Measurements from ENCODE around the gene IMPA2.

Gene IMPA2

DNA sequence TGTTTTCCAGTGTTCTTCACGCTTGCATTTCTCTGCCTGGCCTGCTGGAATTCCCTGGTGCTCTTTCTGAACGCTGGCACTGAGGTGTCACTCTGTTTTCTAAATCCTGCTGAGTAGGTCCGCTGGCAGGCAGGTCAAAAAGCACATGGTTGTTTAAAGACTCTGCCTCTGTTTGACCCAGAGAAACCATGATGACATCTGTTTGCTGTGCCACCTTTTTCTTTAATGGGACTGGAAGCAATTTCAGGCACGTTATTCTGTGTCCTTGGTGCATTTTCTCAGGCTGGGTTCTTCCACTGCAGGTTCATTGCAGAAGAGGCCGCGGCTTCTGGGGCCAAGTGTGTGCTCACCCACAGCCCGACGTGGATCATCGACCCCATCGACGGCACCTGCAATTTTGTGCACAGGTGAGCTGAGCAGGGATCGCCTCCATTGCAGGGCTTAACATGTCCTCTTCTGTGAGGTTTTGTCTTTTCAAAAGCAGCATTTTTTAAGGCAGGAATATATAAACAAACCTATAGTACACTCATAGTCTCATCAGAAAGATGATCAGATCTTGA, 28.4 kb downstream of the IMPA2 start:
- DNase-seq = no peak

- DNase-seq = no peak
Observed at GRCh38 chr18:12010187-12010802, 29.0 kb downstream of the IMPA2 start.

- no peak for DNase-seq
Observed at GRCh38 chr18:12011199-12011956, 30.1 kb downstream of the IMPA2 start.

- DNase-seq = no peak
Observed at GRCh38 chr18:12011957-12012549, 30.7 kb downstream of the IMPA2 start.

GRCh38 chr18:12012697-12013096, 31.4 kb downstream of the IMPA2 start:
- DNase-seq = no peak

GRCh38 chr18:12013186-12013916, 32.0 kb downstream of the IMPA2 start:
- DNase-seq = no peak

DNA sequence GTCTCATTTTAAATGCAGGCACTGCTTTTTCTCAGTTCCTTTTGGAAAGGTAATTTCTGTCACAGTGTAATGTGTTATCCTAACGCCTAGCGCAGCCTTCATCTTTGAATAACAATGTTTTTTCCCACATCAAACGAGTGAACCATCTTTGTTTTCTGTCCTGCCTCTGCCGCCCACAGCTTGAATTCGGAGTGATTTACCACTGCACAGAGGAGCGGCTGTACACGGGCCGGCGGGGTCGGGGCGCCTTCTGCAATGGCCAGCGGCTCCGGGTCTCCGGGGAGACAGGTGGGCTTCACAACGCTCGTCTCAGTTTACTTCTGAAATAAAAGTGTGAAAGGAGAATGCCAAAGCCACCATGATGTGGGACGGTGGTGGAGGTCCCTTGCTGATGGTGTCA, 32.8 kb downstream of the IMPA2 start:
- DNase-seq = no peak

DNA sequence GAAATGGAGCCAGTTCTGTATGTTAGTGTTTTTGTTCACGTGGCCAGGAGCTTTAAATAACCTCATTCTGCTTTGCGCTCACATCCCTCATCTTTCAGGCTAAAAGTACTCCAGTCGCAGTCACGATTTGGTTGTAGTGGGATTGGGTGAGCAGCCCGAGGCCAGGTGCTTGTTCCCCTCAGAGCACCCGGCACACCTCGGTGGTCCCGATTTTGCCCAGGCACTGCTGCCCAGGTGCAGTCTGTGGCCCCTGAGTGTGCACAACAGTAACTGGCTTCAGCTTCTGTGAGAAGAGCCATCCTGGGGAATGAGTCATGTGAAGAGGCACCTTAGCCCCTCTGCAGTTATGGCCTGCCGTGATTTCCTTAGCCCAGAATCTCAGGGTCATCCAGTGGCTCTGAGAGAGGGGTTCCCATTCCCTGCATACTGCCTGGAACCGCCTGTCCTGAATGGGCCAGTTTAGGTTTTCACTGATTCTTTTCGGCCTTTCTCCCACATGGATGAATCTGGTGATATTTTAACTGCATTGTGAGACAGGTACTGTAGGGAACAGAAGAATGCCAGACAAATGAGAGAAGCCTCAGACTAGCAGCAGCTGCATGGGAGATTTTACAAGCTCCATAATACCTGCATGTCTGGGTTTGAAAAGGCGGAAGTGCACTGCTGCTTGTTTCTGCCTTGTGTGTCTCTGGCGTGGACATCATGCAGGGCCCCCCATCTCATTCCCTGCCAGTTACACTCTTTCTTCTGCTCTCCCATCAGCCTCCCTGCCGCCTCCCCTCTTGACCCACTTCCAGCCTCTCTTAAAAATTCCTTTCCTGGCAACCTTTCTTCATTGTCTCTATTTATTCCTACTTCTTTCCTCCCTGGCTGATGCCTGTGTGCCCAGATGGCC, 33.5 kb downstream of the IMPA2 start:
- DNase-seq = no peak

DNA sequence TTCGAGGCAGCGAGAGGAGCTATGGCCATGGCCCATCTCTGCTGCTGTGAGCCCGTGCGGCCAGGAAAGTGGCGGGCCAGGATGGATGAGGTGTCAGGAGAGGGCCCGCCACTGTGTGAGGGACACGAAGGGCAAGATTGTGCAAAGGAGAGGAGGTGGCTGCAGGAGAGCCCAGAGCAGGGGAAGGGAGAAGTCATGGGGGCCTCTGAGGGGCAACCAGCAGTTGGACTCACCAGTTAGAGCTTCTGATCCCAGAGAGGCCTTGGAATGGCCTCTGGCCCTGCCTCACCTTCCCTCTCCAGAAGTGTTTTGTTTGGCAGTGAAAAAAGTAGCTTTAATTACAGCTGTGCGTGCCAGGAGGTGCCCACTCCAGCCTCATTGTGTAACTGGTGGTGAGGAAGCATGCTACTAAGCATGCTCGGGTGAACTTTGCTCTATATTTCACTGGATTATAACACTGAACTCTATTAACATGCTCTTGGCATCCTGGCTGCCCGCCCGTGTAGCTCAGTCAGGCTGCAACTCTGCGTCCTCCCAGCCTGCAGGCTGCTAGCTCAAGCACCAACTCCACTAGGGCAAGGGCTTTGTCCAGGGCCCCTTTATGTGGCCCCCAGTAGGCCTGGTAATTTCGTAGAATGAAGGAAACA, 34.2 kb downstream of the IMPA2 start:
- DNase-seq = no peak

DNA sequence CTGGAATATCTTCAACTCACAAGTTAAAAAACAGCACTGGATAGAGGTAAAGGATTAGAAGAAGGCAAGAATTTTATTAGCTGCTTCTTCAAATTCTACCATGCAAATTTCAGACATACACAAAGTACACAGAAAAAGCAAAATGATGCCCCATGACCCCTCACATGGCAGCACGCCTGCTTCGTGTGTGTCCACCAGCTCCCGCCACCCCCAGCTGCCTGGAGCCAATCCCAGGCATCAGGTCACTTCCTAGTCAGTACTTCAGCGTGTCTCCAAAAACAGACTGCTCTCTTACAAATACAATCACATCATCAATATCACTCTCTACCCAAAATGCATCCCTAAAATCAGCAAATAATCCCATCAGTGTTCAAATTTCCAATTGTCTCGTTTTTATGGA, 35.8 kb downstream of the IMPA2 start:
- no peak for DNase-seq

- DNase-seq = no peak
Observed at GRCh38 chr18:12018861-12019260, 37.6 kb downstream of the IMPA2 start.

DNA sequence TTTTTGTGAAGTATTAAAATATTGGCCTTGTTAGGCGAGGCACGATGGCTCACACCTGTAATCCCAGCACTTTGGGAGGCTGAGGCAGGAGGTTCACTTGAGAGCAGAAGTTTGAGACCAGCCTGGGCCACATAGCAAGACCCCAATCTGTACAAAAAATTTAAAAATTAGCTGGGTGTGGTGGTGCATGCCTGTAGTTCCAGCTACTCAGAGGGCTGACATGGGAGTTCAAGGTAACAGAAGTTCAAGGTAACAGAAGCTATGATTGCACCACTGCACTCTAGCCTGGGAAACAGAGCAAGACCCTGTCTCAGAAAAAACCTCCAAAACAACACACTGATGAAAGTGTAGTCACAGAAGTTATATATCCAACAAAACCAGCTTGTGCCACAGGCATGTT, 39.8 kb downstream of the IMPA2 start:
- DNase-seq = no peak

DNA sequence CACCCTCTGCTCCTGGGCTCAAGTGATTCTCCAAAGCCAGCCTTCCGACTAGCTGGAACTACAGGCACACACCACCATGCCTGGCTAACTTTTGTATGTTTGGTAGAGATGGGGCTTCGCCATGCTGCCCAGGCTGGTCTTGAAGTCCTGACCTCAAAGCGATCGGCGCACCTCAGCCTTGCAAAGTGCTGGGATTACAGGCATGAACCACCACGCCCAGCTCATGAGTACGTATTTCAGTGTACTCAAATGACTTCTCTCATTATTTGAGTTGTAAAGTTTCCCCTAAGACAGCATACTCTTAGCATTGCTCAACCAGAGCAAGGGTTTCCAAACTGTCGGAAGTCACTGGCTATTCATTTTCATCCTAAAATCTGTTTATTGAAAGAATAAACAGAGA, 40.3 kb downstream of the IMPA2 start:
- no peak for DNase-seq

DNA sequence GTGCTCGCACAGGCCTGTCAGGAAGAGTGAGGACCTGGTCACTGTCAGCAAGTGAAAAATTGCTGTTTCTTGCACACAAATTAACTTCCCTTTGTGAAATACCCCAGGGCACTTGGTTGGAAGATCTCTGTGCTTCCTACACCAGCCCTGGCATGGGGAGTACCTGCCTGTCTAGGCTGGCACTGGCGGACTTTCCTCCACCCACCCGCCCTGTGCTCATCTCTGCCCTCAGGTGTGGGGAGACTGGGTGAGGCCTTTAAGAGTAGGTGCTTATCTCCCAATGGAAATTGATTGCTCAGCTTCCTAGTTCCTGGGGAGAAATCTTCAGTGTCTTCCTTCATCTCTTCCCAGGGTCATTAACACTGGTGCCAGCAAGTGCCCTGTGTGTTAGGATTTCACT, 42.1 kb downstream of the IMPA2 start:
- no peak for DNase-seq

GRCh38 chr18:12026562-12026961, 45.3 kb downstream of the IMPA2 start:
- DNase-seq = peak; percentile 69

- DNase-seq = no peak
Observed at GRCh38 chr18:12027046-12027445, 45.7 kb downstream of the IMPA2 start.

GRCh38 chr18:12027480-12027879, 46.2 kb downstream of the IMPA2 start:
- no peak for DNase-seq

DNA sequence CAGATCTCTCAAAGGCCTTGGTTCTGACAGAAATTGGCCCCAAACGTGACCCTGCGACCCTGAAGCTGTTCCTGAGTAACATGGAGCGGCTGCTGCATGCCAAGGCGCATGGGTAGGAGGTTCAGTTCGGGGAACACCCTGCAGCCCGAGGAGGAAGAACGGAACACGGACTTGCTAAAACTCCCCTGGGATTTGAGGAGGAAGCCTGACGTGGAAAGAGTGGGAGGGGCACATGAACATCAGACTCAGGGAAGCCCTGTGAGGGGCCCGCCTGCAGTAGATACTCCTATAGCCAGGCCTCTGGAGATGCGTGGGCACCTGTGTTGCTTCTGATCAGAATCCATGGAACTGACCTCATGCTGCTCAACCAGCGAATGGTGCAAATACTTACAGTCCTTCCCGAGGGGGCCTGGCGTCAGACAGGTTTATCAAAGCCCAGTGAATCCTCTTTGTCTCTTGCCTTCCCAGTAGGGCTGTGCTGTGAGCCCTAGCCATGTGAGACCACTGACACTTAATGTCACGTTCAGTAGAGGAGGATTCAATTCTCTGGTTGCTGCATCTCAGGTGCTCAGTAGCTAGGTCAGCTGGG, 46.8 kb downstream of the IMPA2 start:
- DNase-seq = no peak

DNA sequence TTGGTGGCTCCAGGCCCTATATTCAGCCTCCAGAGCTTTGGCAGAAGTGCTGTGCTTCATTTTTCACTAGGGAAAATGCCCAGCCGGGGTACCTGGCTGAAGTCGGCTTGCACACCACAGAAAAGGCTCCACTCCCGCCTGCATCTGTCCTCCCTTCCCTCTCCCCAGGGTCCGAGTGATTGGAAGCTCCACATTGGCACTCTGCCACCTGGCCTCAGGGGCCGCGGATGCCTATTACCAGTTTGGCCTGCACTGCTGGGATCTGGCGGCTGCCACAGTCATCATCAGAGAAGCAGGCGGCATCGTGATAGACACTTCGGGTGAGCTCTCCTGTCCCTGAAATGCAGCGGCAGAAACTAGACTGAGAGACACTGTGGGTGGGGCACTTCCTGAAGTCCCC, 47.4 kb downstream of the IMPA2 start:
- no peak for DNase-seq

DNA sequence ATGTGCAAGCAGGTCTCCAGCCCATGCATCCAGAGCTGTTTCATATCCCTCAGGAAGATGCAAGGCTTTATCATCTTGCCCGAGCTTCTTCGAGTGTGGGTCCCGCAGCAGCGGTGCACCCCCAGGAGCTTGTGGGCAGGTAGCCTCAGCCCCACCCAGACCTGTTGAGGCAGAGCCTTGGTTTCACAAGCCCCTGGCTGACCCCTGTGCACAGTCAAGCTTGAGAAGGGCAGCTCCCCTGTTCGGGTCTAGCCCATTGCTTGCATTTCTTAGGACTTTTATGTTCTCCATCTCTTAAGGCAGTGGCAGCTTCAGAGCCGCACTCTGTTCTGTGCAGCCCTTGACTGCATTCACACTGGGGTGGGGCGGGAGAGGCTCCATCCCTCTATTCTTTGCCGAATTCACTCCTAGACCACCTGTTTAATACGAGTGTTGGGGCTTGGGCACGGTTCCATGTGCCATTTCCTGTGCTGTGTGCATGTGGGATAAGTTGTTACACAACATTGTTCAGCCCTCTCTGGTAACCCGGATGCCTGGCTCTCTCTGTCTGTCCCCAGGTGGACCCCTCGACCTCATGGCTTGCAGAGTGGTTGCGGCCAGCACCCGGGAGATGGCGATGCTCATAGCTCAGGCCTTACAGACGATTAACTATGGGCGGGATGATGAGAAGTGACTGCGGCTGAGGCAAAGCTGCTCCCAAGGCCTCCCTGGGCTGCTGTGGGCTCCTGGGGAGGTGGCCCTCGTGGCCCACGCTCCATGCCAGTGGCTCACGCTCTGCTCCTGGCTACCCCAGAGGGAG, 48.7 kb downstream of the IMPA2 start:
- DNase-seq = no peak

DNA sequence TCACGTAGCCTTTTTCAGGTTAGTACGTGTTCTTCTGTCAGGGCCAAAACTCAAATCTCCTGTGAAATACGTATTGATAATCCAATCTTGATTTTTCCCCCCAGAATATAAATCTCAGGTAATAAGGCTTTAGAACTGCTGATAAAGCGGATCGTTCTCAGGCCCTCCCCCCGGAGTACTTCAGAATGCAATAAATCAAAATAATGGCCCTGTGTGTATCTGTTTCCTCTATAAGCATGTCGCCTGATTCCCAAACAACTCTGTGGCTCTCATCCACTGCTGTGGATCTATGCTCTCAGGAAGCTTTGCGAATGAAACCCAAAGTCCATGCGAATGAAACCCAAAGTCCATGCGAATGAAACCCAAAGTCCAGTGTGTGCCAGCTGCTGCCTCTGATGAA, 49.4 kb downstream of the IMPA2 start:
- DNase-seq = no peak

Data from NCI-H2171 treated with DMSO at 0.1 percent for 48 hours (cell line).